ENCODE results near the gene LRP1B.

The LRP1B gene

DNA sequence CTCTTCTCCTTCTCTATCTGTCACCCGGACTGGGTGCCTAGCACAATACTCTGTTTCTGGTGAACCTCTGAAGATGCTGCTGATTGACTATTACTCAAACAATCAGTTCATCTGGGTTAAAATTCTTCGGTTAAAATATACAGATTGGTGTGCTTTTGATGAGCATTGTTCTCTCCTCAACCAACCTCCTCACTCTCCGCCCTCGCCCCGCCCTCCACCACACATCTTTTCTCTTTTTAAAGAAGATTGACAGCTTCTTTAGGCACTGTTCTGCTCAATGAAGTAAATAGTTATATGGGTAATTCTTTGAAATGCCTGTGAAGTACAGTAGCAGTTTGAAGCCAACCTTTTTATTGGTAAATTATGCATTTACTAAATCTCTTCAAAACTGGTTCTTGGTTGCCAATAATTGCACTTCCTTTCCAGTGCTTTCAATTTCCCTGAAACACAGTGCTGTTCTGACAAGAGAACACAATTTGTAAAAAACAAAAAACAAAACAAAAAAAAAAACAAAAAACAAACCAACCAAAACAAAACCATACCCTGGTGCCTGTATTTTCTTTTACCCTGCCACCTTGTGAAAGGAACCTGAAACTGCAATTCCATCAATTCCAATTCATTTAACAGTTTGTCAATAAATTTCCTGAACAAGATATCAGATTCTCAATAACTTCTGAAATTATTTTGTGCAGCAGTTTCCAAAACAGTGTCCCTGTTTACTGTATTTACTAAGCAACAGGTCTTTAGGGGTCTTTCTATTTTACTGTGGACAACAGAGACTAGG is 188.6 kb downstream of the LRP1B start:
- DNase-seq = no peak

DNA sequence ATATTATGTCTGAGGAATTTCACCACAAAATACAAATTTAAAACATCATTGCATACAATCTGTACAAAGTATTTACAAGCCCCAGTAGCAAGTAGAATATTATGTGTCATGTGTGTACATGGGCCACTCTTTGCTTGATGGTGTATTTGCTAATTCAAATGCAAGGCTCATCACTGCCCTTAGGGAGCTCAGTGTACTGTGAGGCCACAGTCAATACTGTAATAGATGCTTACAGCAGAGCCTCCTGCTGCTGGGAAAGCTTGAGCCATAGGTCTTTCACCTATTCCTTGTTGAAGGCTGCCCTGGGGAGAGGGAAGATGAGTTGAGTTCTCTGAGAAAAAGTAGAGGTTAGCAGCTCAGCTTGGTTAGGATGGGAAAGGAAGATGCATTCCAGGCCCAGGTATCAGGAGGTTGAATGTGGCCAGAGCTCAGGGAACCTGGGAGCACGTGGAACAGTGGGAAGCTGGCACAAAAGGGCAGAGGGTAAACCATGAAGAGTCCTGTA is 189.6 kb downstream of the LRP1B start:
- DNase-seq = no peak

- DNase-seq = no peak
Observed at GRCh38 chr2:141940709-141941108, 190.1 kb downstream of the LRP1B start.

DNA sequence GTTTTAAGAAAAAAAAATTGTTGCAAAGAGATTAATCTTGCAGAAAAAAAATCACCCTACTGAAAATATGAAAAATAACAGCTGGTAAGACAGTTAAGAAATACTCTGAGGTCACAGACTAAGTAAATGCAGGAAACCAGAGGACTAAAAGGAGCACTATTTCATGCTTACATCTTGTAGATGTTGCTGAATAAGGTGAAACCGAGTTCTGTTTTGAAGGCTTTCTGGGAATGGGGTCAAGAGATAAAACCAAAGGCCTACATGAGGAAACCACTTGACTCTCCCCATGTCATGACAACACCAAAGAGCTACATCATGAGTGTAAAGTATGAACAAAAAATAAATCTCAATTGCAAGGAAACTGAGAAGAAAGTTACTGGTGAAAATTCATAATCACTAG is 197.6 kb downstream of the LRP1B start:
- no peak for DNase-seq

DNA sequence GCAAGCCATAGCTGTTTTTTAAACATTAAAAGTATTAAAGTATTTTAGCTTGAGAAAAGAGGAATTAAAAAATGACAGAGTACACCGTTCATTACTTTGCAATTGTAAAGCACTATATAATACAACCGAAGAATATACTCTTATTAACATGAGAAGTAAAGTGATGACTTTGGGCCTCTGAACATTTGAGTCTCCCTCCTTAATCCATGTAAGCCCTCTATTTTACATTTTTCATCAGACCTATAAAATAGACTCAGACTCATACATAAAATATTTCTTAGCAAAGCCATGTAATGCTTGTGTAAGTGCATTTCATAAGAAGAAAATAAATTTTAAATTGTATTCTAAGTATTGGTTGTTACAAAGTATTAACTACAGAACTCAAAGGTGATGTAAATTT is 198.6 kb downstream of the LRP1B start:
- no peak for DNase-seq

DNA sequence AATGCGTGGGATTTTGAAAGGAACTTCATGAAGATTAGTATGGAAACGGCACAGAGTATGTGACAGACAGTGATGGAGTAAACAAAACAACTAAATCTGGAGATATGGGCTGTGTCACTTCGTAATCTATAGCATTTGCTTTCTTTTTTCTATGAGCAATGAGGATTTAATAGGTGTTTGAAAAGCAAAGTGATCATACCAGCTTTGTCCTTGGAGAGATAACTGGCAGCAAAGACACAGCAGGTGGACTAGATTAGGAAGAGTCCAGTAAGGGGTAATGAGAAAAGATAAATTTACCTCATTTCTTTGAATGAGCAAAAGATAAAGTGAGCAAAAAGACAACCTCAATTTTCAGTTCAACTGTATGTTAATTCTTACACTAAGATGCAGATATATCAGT is 199.0 kb downstream of the LRP1B start:
- no peak for DNase-seq

GRCh38 chr2:141930803-141931202 is 200.0 kb downstream of the LRP1B start:
- no peak for DNase-seq

DNA sequence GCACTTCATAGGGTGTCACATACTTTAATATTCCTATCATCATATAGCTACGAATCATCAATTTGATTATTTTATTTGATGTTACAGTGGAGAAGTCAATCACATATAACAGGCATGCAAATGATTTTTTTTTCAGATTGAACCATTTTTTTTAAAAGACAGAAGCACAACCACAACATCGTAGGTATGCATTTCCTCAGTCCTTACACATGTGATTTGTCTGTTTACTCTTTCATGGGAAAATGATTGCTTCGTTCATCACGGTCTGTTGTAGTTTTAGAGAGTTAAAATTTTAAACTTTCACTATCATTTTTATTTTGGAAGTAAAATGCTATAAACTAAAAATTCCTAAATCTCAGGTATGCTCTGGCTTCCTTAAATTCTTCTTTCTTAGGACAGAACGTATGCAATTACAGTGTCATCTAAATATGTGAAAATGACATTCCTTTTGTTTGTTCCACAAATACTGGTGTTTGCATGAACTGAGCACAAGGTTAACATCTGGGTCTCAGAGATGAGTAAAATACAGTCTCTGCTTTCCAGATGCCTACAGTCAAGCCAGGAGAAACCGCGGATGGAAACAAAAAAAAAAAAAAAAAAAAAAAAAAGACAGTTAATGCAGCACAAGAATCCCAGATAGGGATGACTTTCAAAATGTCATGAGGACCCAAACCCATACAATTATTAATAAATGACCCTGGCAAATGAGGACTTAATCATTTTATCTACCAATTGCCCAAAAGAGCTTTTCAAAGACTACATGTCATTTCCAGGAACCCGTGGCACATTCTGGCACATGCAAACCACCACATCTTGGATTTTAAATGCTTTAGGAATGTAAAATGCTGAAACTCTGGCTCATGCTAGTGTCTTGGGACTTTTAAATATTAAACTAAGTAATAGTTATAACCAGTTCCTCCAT is 201.2 kb downstream of the LRP1B start:
- no peak for DNase-seq

GRCh38 chr2:141928476-141928875 is 202.3 kb downstream of the LRP1B start:
- no peak for DNase-seq

DNA sequence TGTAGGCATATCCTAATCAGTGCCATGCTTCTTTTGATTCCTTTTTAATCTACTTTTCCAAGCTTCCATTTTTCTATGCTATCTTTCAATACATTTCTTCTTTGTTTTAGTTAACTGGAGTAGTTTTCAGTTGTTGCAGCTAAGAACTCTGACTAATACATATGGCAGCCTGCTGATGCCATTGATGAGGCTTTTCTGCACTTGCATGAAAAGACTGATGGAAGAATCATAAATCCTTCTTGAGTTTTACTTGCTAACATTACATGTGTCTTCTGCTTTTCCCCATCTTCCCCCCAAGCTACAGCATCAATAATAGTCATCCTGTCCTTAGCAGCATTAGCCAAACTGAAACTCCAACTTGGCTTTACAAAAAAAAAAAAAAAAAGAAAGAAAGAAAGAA is 203.3 kb downstream of the LRP1B start:
- DNase-seq = no peak

- no peak for DNase-seq
Observed at GRCh38 chr2:141925511-141925910, 205.3 kb downstream of the LRP1B start.

GRCh38 chr2:141923657-141924056 is 207.2 kb downstream of the LRP1B start:
- no peak for DNase-seq

DNA sequence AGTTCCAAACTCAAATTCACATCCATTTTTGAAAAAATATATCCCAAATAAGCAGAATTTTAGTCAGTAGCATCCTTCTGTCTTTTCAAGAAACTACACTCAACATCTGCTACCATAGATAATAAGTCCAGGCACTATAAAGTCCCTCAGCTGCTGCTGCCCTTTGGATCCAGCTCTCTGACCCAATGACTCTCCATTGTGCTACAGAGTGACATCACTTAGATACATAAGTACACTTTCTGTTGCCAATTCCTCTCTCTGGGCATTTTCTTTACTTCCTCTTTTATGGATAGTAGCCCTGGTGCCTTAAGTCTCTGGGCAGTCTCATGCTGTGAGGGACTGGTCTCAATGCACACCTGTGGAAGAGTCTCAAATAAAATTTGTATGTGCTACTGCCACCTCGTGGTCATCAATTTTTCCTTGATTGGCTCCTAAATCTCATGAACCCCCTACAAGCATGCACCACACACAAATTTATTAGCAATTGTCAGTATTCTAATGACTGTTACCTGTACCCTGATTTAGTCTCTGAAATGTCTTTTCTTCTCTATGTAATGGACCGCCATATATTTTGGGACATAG is 219.2 kb downstream of the LRP1B start:
- DNase-seq = no peak

- DNase-seq = no peak
Observed at GRCh38 chr2:141906678-141907077, 224.1 kb downstream of the LRP1B start.

- no peak for DNase-seq
Observed at GRCh38 chr2:141900826-141901225, 230.0 kb downstream of the LRP1B start.

DNA sequence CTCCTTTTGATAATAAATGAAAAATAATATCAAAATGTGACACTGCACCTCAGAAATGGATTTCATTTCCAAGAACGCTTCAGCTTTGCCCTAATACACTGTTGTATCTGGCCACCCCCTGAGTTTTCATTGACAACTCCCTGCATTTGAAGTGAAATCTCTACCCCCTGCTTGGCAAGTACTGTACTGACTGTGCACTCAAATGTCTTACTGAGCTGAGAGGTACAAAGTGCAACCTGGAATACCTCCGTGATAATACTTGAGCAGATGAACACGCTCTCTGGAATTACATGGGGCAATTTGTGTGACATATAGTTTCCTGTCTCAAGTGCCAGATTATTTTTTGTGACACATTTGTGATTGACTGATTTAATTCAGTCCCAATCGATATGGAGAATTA is 231.1 kb downstream of the LRP1B start:
- no peak for DNase-seq

DNA sequence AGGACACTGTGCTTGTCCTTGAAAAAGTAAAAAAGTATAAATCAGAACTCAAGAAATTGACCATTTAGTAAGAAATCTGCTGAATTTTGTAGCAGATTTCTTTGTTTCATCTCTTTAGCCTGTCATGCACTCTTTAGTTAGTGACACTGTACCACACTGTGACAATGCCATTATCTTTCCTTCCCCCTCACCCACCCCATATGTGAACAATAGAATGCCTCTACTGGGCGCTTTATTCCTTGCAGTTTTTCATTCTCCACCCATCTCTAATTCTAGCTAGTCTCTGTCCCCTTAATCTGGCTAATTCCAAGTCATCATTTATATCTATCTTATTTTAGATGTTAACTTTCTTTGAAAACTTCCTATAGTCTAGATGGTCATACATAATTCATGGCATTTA is 241.0 kb downstream of the LRP1B start:
- no peak for DNase-seq

- DNase-seq = no peak
Observed at GRCh38 chr2:141888987-141889555, 241.7 kb downstream of the LRP1B start.

GRCh38 chr2:141887363-141887762 is 243.5 kb downstream of the LRP1B start:
- DNase-seq = no peak

- no peak for DNase-seq
Observed at GRCh38 chr2:141878016-141878415, 252.8 kb downstream of the LRP1B start.

- no peak for DNase-seq
Observed at GRCh38 chr2:141871913-141872634, 258.7 kb downstream of the LRP1B start.

DNA sequence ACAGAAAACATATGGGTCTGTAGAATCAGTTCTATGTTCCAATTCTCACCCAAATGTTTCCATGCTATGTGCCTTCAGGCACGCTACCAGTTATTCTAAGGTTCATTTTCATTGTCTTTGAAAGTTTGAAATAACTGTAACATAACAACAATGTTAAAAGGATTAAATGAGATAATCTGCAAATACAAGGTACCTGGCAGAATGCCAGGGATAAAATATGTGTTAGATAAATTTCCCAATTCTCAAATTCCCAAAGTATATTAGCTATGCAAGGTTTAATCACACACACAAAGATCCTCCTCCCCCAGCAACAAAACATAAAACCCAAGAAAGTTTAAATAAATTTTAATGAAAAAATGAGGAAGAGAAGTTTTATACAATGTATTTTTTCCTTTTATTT is 261.2 kb downstream of the LRP1B start:
- no peak for DNase-seq

DNA sequence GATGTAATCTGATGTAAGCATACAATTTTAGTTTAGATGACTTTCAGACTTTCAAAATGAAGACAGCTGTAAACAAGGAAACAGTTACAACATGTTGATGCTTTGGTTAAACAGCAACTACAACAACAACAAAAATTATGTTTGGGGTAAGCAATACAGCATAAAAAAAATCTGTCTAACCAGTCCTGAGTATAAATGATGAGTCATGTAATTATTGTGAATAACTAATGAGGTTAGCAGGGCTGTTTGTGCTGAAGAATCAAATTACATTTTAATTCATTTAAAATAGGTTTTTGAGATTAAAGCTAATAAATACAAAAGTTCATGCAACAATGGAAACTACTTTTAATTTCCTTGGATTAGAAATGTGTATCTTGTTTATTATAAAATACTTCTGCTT is 266.9 kb downstream of the LRP1B start:
- no peak for DNase-seq

Data from activated CD4-positive, CD25-positive, alpha-beta regulatory T cell treated with anti-CD3 and anti-CD28 coated beads, Interleukin-2, amount 50 U/mL, for 72 hours (primary cell).